Central memory CD8-positive, alpha-beta T cell (primary cell): ENCODE data around the gene FOXN3.

ENCODE experiments used
- ATAC-seq: fragments of 150-1000 bp; cut with Tn5 transposase; replicated peaks from 2 replicates; pipeline ENCODE4 v1.10.0; 2022; ENCODE audit warnings: mild to moderate bottlenecking, moderate FRiP score, moderate number of reproducible peaks; ENCODE audit not compliant: poor library complexity, severe bottlenecking; ENCODE audit errors: extremely low read depth
- DNase-seq, 2 donors: peaks; one replicate each; pipeline ENCODE4 v3.0.0; 2021; ENCODE audit warnings: low spot score in 2 of 2
- H3K27ac Mint-ChIP-seq: one replicate; pipeline ENCODE4 v1.8.0; 2022; ENCODE audit warnings: low read depth, mild to moderate bottlenecking, moderate library complexity, mixed read lengths
- H3K27me3 Mint-ChIP-seq: one replicate; pipeline ENCODE4 v1.8.0; 2022; ENCODE audit warnings: mixed read lengths
- H3K36me3 Mint-ChIP-seq: one replicate; pipeline ENCODE4 v1.8.0; 2022; ENCODE audit warnings: mild to moderate bottlenecking, moderate library complexity, mixed read lengths; ENCODE audit not compliant: insufficient read depth
- H3K4me1 Mint-ChIP-seq: one replicate; pipeline ENCODE4 v1.8.0; 2022; ENCODE audit warnings: mixed read lengths
- H3K4me3 Mint-ChIP-seq: one replicate; pipeline ENCODE4 v1.8.0; 2022; ENCODE audit warnings: mild to moderate bottlenecking, moderate library complexity, mixed read lengths
- H3K9me3 Mint-ChIP-seq: one replicate; pipeline ENCODE4 v1.8.0; 2022; ENCODE audit warnings: mixed read lengths

FOXN3 gene

DNA sequence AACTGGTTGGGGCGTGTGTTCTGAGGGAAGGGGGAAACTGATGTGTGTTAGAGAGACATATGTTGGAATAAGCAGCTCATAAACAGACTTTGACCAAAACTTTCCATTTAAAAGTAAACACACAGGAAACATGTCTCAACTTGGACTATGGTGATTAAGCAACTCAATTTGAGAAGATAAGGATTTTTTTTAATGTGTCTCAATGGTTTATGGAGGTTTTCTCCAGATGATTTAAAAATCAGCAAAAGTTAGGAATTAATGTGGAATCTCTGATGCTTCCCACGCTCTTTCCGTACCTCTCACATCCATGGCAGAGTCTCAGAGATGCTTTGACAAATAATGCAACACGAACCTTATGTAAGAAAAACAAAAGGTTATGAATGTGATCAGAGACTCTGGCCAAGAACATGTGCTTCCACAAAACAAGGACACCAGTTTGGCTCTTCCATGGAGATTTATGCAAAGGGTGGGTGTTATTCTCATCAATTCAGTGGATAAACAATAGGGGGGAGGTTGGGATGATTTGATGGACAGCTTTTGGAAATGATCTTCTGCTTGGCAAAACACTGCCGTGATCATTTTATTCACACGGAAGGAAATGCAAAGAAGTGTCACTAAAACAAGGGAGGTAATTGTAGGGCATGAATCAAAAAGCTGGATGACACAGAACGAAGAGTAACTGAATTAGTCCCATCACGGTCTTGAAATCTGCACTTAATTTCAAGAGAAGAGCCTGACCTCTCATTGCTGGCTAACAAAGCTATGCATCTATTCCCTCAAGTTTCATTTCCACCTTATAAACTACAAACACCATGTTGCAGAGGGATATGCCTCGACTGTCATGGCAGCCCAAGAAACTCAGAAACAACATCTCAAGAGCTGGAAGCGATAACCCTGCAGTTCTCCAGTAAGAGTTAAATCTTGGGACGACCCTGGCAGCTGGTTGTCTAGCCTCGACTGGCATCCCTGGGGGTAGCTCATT is 76.5 kb downstream of the FOXN3 start:
- Mint-ChIP-seq H3K9me3 (no peaks in the 10 kb centered on the region), H3K27ac (no peak overlapping the region), H3K4me3 (no peak overlapping the region), H3K27me3 (no peaks in the 10 kb centered on the region), H3K36me3 (peaks cover 6% of the 10 kb centered on the region), H3K4me1 (peaks cover 49% of the 10 kb centered on the region)
- no peak for DNase-seq
- no peak for ATAC-seq

DNA sequence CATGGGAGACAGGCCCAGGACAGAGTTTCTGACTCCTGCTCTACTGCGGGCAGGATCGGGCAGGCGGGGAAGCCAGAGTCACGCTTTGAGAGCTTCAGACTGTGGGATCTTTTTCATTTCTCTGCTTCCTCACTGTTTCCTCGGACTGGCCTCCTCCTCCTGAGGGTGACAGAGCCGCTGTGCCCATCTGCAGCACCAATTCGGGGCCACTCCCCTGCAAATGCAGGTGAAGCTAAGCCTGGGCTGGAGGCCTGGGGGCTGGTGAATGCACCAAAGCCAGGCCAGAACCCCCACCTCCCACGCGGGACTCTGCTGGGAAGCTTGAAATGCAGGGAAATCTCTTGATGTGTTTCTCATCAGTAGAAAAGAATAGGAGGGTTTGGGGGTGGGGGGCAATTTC is 77.5 kb downstream of the FOXN3 start:
- DNase-seq (no peak), ATAC-seq (no peak)
- Mint-ChIP-seq H3K27me3 (no peaks in the 10 kb centered on the region), H3K36me3 (peaks cover 4% of the 10 kb centered on the region), H3K4me1 (peaks cover 45% of the 10 kb centered on the region), H3K4me3 (no peak overlapping the region), H3K9me3 (no peaks in the 10 kb centered on the region), H3K27ac (no peak overlapping the region)

DNA sequence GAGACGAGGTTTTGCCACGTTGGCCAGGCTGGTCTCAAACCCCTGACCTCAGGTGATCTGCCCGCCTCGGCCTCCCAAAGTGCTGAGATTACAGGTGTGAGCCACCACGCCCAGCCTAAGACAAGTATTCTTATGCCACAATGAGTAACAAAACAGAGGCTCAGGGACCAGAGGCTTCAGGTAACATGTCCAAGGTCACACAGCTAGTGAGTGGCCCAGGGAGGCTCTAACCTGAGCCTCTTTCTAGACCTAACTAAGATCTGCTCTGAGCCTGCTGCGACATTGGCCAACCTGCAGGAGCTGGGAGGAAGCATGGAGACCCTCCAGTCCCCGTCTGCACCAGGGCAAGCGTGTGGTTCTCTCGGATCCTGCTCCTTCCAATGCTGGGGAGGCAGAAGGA is 77.9 kb downstream of the FOXN3 start:
- no peaks in the 10 kb centered on the region for H3K27me3 Mint-ChIP-seq
- no peak for DNase-seq
- peaks cover 4% of the 10 kb centered on the region for H3K36me3 Mint-ChIP-seq
- H3K9me3 Mint-ChIP-seq = no peaks in the 10 kb centered on the region
- H3K27ac Mint-ChIP-seq = no peak overlapping the region
- H3K4me3 Mint-ChIP-seq = no peak overlapping the region
- ATAC-seq = no peak
- peaks cover 45% of the 10 kb centered on the region for H3K4me1 Mint-ChIP-seq

DNA sequence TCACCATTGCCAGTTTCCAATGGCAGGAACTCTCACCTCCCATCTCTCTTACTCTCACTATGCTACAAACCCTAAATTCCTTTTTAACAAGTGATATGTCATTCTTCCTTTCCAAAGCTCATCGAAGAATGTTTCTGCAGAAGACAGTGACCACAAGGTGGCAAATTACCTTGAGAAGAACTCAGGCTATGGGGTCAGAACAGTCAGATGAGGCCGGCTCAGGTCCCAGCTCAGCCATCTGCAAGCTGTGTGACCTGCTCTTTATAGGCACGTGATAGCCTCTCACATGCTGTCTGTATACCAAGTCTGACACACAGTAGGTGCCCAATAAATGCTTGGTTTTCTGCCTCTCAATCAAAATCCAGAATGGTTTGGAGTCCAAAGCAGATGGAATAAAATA is 80.7 kb downstream of the FOXN3 start:
- Mint-ChIP-seq H3K36me3 (peaks cover 9% of the 10 kb centered on the region), H3K4me1 (peaks cover 42% of the 10 kb centered on the region), H3K27me3 (no peaks in the 10 kb centered on the region), H3K27ac (peak overlapping the region; percentile 56), H3K9me3 (no peaks in the 10 kb centered on the region), H3K4me3 (no peak overlapping the region)
- no peak for DNase-seq
- ATAC-seq = no peak

DNA sequence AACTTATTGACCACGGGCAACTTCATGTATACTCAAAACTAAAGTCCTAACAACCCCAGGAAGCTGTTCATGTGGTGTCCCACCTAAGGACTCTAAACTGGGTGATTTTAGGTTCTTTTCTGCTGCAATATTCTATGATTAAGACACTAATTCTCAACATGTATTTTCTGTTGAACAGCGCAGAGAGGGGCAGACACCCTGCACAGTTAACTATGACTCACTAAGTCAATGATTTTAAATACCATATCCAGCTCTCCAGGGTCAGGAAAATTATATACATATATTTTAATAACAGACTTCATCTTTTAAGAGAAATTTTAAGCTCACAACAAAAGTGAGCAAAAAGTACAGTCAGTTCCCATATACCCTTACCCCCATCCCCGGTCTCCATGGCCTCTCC is 85.0 kb downstream of the FOXN3 start:
- Mint-ChIP-seq H3K36me3 (peaks cover 10% of the 10 kb centered on the region), H3K4me3 (no peak overlapping the region), H3K4me1 (peaks cover 46% of the 10 kb centered on the region), H3K9me3 (no peaks in the 10 kb centered on the region), H3K27ac (no peak overlapping the region), H3K27me3 (no peaks in the 10 kb centered on the region)
- DNase-seq (no peak), ATAC-seq (no peak)

DNA sequence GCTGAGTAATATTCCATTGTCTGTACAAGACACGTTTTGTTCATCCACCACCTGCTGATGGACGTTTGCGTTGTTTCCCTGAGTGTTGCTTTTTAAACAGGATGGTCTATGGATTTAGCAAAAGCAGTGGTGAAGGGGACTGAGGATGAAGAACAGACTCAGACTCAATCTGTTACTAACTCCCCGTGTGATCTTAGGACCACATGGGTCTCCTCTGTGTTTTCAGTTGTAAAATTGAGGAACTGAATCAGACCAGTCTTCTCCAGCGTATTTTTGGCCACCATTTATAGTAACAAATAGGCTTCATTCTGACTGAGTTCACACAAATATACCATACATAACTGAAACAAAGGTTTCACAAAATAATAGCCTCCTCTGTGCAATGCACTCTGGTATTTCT is 85.6 kb downstream of the FOXN3 start:
- DNase-seq = no peak
- no peak for ATAC-seq
- no peak overlapping the region for H3K27ac Mint-ChIP-seq
- peaks cover 10% of the 10 kb centered on the region for H3K36me3 Mint-ChIP-seq
- H3K4me3 Mint-ChIP-seq = no peak overlapping the region
- H3K4me1 Mint-ChIP-seq = peaks cover 45% of the 10 kb centered on the region
- no peaks in the 10 kb centered on the region for H3K9me3 Mint-ChIP-seq
- no peaks in the 10 kb centered on the region for H3K27me3 Mint-ChIP-seq

DNA sequence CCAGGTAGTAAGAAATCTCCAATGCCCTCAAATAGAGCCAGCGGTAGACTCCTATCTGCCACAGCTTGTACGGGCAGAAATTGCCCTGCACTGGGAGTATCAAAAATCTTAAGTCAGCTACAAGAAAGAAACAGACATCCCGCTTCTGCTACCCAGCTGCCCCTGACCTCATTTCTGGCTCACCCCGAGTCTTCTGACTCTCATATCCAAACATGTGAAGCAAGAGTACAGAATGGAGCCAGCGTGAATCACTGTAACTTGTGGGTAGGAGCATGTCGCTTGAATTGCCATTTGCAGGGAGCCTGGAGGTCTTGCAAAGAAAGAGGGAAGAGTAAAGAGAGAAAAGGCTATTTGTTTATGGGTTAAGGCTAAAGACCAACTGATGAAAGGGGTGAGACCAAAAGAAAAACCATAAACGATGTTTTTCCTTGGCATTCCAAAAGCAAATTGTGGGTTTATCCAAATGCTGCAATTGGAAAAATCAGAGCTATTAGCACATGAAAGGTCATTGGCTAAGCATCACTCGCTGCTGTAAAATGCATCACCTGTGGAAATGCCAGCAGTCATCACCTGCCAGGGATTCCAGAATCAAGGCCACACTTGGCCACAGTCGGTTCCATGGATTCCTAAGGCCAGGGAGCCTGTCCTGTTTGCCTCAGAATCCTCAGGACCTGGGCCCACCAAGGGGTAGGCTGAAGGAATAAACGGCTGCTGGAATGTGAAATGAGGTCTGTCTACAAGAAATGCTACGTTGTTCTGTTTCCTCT is 86.6 kb downstream of the FOXN3 start:
- Mint-ChIP-seq H3K36me3 (peaks cover 10% of the 10 kb centered on the region), H3K27me3 (no peaks in the 10 kb centered on the region), H3K4me3 (no peak overlapping the region), H3K4me1 (peaks cover 50% of the 10 kb centered on the region), H3K27ac (no peak overlapping the region), H3K9me3 (no peaks in the 10 kb centered on the region)
- no peak for DNase-seq
- no peak for ATAC-seq

DNA sequence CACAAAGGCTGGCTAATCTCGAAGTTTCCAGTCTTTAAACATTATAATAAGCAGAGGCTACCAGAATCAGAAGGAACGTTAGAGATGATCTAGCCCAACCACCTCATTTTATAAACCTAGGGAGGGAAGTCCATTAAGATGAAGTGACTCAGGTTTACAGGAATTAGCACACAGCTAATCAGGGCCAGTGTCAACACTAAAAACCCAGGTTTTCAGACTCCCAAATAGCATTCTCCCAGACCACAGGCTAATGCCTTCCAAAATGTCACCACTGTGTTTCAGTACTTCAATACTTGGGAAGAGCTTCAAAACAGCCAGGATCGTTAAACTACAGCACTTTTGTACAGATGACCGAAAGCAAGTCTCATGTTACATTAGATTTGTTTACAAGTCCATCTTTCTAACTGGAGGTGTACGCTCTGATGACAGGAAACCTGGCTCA is 89.2 kb downstream of the FOXN3 start:
- H3K27me3 Mint-ChIP-seq = no peaks in the 10 kb centered on the region
- ATAC-seq (no peak), DNase-seq (no peak)
- H3K4me1 Mint-ChIP-seq = peaks cover 73% of the 10 kb centered on the region
- H3K27ac Mint-ChIP-seq = no peak overlapping the region
- H3K4me3 Mint-ChIP-seq = no peak overlapping the region
- no peaks in the 10 kb centered on the region for H3K9me3 Mint-ChIP-seq
- peaks cover 11% of the 10 kb centered on the region for H3K36me3 Mint-ChIP-seq

DNA sequence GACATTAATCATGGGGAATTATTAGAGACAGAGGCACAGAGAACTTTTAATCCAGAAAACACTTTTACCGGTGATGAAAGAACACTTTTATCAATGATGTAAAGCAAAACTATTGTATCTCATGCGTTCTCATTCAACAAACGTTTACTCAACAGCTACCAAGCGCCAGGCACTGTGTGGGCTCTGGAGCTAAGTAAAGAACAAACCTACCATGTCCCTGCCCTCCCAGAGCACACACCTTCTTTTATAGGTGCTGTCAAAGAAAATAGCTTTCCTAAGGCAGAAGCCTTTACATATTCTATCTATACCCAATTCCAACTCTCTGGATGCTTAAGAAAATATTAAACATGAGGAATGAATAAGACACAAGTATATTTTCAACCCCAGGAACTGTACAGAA is 91.1 kb downstream of the FOXN3 start:
- H3K27me3 Mint-ChIP-seq = no peaks in the 10 kb centered on the region
- DNase-seq (no peak), ATAC-seq (no peak)
- peaks cover 80% of the 10 kb centered on the region for H3K4me1 Mint-ChIP-seq
- H3K36me3 Mint-ChIP-seq = peaks cover 10% of the 10 kb centered on the region
- no peak overlapping the region for H3K4me3 Mint-ChIP-seq
- no peaks in the 10 kb centered on the region for H3K9me3 Mint-ChIP-seq
- H3K27ac Mint-ChIP-seq = no peak overlapping the region

DNA sequence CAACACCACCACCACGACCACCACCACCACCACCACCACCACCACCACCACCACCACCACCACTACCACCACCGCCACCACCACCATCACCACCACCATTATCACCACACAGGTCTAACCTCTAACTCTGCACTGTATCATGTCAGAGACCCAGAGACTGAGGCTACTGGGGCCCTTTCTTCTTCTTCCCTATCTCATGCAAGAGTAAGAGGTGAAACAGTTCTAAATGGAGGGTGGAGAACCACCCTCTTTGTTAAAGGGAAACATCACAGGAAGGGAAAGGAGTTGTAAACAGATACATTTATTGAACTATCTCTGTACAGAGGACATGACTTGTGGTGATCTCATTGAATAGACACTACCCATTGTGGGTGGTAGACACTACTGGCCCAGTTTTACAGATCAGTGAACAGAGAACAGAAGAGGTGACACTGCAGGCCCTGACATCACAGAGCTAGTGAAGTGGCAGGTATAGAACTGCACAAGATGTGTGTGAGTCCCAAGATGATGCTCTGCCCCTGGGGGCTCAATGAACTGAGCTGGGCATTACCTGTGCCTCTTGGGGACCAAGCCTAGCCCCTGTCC is 91.6 kb downstream of the FOXN3 start:
- Mint-ChIP-seq H3K4me3 (no peak overlapping the region), H3K9me3 (no peaks in the 10 kb centered on the region), H3K4me1 (peaks cover 79% of the 10 kb centered on the region), H3K36me3 (peaks cover 11% of the 10 kb centered on the region), H3K27me3 (no peaks in the 10 kb centered on the region), H3K27ac (peak overlapping the region; percentile 12)
- DNase-seq (no peak), ATAC-seq (peak; percentile 28)

DNA sequence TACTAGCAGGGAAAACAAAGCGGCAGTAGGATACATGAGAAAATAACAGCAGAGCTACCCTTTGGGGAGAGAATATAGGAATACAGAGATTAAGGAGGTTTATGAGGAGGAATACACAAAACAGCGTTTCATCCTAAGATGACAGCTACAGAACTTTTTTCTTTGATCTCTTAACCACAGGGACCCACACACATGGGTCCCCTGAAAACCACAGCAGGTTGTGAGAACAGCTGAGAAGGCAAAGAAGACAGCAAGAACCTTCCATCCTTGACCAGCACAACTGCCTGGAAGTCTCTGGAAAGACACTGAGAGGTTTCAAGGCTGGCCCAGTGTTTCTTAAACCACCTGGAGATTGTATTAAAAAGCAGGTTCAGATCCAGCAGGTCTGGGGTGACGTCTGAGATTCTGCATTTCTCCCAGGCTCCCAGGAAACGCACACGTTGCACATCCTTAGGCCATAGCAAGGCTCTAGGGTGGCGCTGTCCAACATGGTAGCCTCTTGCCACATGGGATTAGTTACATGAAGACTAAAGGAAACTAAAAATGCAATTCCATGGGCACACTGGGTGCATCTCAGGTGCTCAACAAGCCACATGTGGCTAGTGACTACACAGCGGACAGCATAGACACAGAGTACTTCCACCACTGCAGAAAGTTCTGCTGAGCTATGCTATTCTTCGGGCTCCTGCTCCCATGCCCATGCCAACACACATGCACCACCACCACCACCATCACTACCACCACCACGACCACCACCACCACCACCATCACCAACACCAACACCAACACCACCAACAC is 92.3 kb downstream of the FOXN3 start:
- peaks cover 79% of the 10 kb centered on the region for H3K4me1 Mint-ChIP-seq
- H3K27ac Mint-ChIP-seq = no peak overlapping the region

DNA sequence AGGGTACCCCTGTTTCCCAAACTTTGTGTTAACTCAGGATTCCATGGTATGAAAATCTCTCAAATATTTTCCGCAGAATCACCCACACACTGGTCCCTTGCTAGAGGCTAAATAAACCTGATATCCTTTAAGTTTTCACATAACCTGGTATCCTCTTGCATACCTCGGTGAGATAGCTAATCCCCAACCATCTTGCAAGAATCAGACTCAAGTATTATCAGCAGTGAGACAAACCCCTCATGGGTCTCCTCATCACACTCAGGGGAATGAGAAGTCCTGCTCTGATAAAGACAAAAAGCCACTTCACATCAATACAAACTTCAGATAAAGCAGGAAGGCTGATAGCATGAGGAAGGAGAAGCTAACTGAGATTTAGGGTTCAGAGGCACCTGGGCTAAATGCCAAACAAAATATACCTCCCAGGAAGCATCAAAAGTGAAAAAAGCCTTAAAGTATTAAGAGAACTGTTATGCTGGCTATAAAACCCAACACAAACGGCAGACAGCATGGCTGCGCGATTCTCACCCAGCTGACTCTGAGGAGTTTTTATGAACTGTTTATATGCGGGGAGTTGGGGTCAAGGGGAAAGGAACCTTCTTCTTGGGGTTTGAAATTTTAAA is 96.5 kb downstream of the FOXN3 start:
- Mint-ChIP-seq H3K4me3 (no peak overlapping the region), H3K9me3 (no peaks in the 10 kb centered on the region), H3K4me1 (peaks cover 72% of the 10 kb centered on the region), H3K36me3 (peaks cover 11% of the 10 kb centered on the region), H3K27me3 (no peaks in the 10 kb centered on the region), H3K27ac (no peak overlapping the region)
- no peak for ATAC-seq
- no peak for DNase-seq

More for the DNA sequence above, 92.3 kb downstream of the FOXN3 start:
- peaks cover 10% of the 10 kb centered on the region for H3K36me3 Mint-ChIP-seq
- ATAC-seq = peak; percentile 19
- H3K27me3 Mint-ChIP-seq = no peaks in the 10 kb centered on the region
- DNase-seq = no peak
- H3K9me3 Mint-ChIP-seq = no peaks in the 10 kb centered on the region
- H3K4me3 Mint-ChIP-seq = peak overlapping the region; percentile 23
